ENCODE results near the gene CDC14A. TPM values are rescaled to one million over a fixed set of nuclear protein-coding genes. Genes with fewer than 3 reads are reported as not detected.

The CDC14A gene
- total RNA-seq, 1 experiment from 2014 or later: 6.6 TPM

GRCh38 chr1:100458661-100459357 is 106.5 kb downstream of the CDC14A start:
- ChIA-PET POLR2A (interaction anchor here (0.7 kb wide), 1 partner anchor 409 kb away, joined by 5 read pairs; no protein-coding TSS in a partner anchor), CTCF (interaction anchor here (0.6 to 0.8 kb wide), 4 partner anchors 69 to 435 kb away, joined by 3 to 6 read pairs (median 3); partner anchors contain the start of gene RTCA)
- ATAC-seq (peak; percentile 60; the same call in 1 of the 2 replicates), DNase-seq (ENCODE audit: low read depth, low spot score) (no peak)
- Histone ChIP-seq H3K4me3 (ENCODE audit: low read depth in 2 of 2, low read length in 2 of 2) (no peak overlapping the region), H3K9me3 (ENCODE audit: control insufficient read depth, insufficient read depth, low read depth, low read length) (no peaks in the 10 kb centered on the region), H3K27me3 (ENCODE audit: control insufficient read depth, insufficient read depth, low read length) (no peaks in the 10 kb centered on the region), H3K4me1 (ENCODE audit: control insufficient read depth, insufficient read depth, low read length) (no peaks in the 10 kb centered on the region; the same call in 1 of the 2 replicates), H3K27ac (ENCODE audit: low read length) (no peak overlapping the region), H3K36me3 (ENCODE audit: control insufficient read depth, insufficient read depth, low read length) (no peaks in the 10 kb centered on the region)
- intact Hi-C loops (cut with micrococcal nuclease; ENCODE audit: unreplicated experiment): loop anchor here (5.0 to 10.0 kb wide), 3 partner anchors 104 to 654 kb away; partner anchors contain the start of gene CDC14A
- in situ Hi-C loops (cut with HindIII; ENCODE audit: low pct_unique_long_range_greater_than_20kb, low sequenced_read_pairs): no loop called here
- no TSS peak for BruUV-seq (replicated peaks)
- TF ChIP-seq REST (IDR thresholded peaks at IDR 0.05; ENCODE audit: insufficient read depth in 1 of 2, low read depth in 2 of 2, low read length in 1 of 2) (no peak), SIN3A (IDR thresholded peaks at IDR 0.05; ENCODE audit: borderline replicate concordance, insufficient read depth, low read depth, low read length) (no peak), TCF7L2 (IDR thresholded peaks at IDR 0.05; ENCODE audit: low read depth, low read length) (no peak), CTCF (IDR thresholded peaks at IDR 0.05) (no peak), POLR2AphosphoS5 (IDR thresholded peaks at IDR 0.05; ENCODE audit: low read depth, low read length) (no peak)

- Histone ChIP-seq H3K27ac (ENCODE audit: low read length) (no peak overlapping the region), H3K9me3 (ENCODE audit: control insufficient read depth, insufficient read depth, low read depth, low read length) (no peaks in the 10 kb centered on the region), H3K36me3 (ENCODE audit: control insufficient read depth, insufficient read depth, low read length) (no peaks in the 10 kb centered on the region), H3K27me3 (ENCODE audit: control insufficient read depth, insufficient read depth, low read length) (no peaks in the 10 kb centered on the region), H3K4me3 (ENCODE audit: low read depth in 2 of 2, low read length in 2 of 2) (no peak overlapping the region), H3K4me1 (ENCODE audit: control insufficient read depth, insufficient read depth, low read length) (no peaks in the 10 kb centered on the region; the same call in 1 of the 2 replicates)
- in situ Hi-C loops (cut with HindIII; ENCODE audit: low pct_unique_long_range_greater_than_20kb, low sequenced_read_pairs): no loop called here
- ATAC-seq: peak; percentile 95
- DNase-seq (ENCODE audit: low read depth, low spot score): peak; percentile 53
- BruUV-seq (replicated peaks): no TSS peak
- TF ChIP-seq POLR2AphosphoS5 (IDR thresholded peaks at IDR 0.05; ENCODE audit: low read depth, low read length) (no peak), CTCF (IDR thresholded peaks at IDR 0.05) (peak; percentile 83)
- intact Hi-C loops (cut with micrococcal nuclease; ENCODE audit: unreplicated experiment): loop anchor here (5.0 to 10.0 kb wide), 3 partner anchors 105 to 655 kb away; partner anchors contain the start of gene CDC14A
- POLR2A ChIA-PET: no interaction called here
- CTCF ChIA-PET: interaction anchor here (0.6 to 0.8 kb wide), 2 partner anchors 69 to 193 kb away, joined by 3 read pairs; partner anchors contain the start of gene RTCA
Measured at GRCh38 chr1:100459358-100460114, 107.2 kb downstream of the CDC14A start.
